ENCODE data around the gene SPOP. TPM values are rescaled to one million over a fixed set of nuclear protein-coding genes. Genes with fewer than 3 reads are reported as not detected.

SPOP gene
- total and polyA plus RNA-seq, 4 donors: 70.3 to 106 (median 78.4) TPM

DNA sequence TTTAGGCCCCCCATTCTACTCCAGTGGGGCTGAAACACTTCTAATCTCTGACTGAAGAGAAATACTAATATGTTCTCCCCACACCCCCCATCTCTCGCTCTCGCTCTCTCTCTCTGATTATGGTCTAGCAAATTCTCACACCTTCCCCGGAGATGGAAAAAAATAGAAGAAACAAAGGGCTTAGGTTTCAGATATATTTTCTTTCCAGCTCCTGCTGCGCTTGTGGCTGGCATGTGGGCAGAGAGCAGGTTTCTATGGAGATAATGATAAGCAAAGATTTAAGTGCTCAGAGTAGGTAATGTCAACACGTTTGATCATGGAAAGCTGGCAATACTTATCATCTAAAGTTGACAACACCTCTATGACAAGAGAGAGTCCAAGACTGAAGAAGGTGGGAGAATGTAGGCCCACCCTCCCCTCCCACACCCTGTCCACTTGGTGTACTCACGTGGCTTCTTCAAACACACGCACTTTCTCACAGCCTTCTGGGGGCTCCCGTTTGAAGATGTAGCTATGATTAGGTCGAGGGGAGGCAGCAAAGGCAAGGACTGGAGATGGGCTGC lies 37.9 kb upstream of the SPOP start:
- Histone ChIP-seq H3K4me3 (ENCODE audit: low read depth, low read length) (no peak overlapping the region), H3K36me3 (ENCODE audit: control insufficient read depth, insufficient read depth, low read length) (peaks cover 40% of the 10 kb centered on the region), H3K27ac (ENCODE audit: low read depth, low read length) (no peak overlapping the region), H3K4me1 (ENCODE audit: control insufficient read depth, insufficient read depth, low read length) (no peaks in the 10 kb centered on the region), H3K27me3 (ENCODE audit: control insufficient read depth, insufficient read depth, low read length) (no peaks in the 10 kb centered on the region), H3K9me3 (ENCODE audit: control insufficient read depth, insufficient read depth, low read length) (no peaks in the 10 kb centered on the region)
- 90% methylated on average over 2 of the region's 9 CpGs for WGBS (ENCODE audit: insufficient coverage)
- no peak for DNase-seq (ENCODE audit: low read depth in 4 of 6, low spot score in 6 of 6)

DNA sequence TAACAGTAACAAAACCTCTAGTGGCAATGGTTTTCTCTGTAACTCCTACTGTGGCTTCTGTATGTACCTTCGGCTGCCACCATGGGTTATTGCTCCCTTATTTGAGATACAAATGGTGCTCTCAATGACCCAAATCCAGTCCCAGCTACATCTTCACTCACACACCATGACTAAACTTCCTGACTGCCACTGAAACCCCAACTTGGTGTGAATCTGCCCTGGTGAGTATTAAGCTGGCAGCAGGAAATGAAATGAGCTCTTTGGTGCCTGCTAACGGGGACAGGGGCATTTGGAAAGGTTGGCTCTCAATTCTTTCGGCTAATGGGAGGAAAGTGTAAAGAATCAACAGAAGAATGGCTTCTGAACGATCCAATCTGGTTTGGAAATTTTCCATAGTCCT lies 37.3 kb upstream of the SPOP start:
- Histone ChIP-seq H3K4me1 (ENCODE audit: control insufficient read depth, insufficient read depth, low read length) (no peaks in the 10 kb centered on the region), H3K9me3 (ENCODE audit: control insufficient read depth, insufficient read depth, low read length) (no peaks in the 10 kb centered on the region), H3K27me3 (ENCODE audit: control insufficient read depth, insufficient read depth, low read length) (no peaks in the 10 kb centered on the region), H3K27ac (ENCODE audit: low read depth, low read length) (no peak overlapping the region), H3K4me3 (ENCODE audit: low read depth, low read length) (no peak overlapping the region), H3K36me3 (ENCODE audit: control insufficient read depth, insufficient read depth, low read length) (peaks cover 41% of the 10 kb centered on the region)
- no peak for DNase-seq (ENCODE audit: low read depth in 4 of 6, low spot score in 6 of 6)
- WGBS (ENCODE audit: insufficient coverage): 90% methylated on average over 3 of the region's 4 CpGs

- DNase-seq (ENCODE audit: low read depth in 4 of 6, low spot score in 6 of 6): no peak
- Histone ChIP-seq H3K9me3 (ENCODE audit: control insufficient read depth, insufficient read depth, low read length) (no peaks in the 10 kb centered on the region), H3K36me3 (ENCODE audit: control insufficient read depth, insufficient read depth, low read length) (peaks cover 37% of the 10 kb centered on the region), H3K4me1 (ENCODE audit: control insufficient read depth, insufficient read depth, low read length) (peaks cover 9% of the 10 kb centered on the region), H3K27me3 (ENCODE audit: control insufficient read depth, insufficient read depth, low read length) (no peaks in the 10 kb centered on the region), H3K27ac (ENCODE audit: low read depth, low read length) (no peak overlapping the region), H3K4me3 (ENCODE audit: low read depth, low read length) (peak overlapping the region; percentile 97)
- WGBS (ENCODE audit: insufficient coverage): 66% methylated on average over 12 of the region's 15 CpGs
Measured at GRCh38 chr17:49708515-49709183, 30.8 kb upstream of the SPOP start.

DNA sequence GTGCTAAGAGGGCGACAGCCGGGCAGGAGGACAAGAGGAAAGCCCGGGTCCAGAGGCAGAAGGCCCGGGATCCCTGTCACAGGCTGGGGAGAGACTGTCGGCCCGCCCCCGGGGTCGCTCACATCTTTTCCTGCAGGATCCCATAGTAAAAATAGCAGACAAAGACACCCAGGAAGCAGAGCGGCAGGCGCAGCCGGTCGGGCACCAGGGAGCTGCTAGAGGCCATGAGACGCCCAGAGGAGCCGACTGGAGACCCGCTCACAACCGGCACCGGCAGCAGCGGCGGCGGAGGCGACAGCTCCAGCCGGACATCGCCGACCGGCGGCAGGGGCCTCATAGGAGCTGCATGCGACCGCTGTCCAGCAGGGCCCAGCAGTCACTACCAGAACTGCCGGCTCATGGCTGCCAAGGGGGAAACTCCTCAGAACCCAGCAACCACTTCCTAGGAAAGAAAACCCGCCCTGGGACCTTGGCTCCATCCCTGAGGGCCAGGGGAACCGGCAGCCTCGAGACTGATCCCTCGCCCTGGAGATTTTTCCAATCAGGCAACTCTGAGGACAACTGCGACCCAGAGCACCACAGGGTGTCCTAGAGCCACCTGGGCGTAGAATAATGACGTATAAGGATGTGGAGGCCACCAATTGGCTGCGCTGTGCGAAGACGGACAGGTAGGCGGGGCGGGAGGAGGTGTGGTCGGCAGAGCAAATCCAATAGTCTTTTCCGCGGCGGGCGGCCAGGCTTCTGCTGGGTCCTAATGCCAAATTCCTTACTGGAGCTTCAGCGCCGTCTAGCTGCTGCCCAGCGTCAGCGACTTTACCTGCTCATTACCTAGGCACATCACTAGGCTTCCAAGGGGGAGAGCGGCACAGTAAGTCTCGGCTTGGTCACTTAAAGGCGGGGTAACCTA lies 30.0 kb upstream of the SPOP start, which contains the start of gene SLC35B1:
Gene SLC35B1 (minus strand): TSS at position 357 of the 907 bp plus-strand sequence. CDS start 131 bp downstream, at position 226.
- DNase-seq (ENCODE audit: low read depth in 4 of 6, low spot score in 6 of 6): peak; percentile 95 to 100 (median 97)
- H3K4me3 ChIP-seq (ENCODE audit: low read depth, low read length): peak within 1 kb of the TSS; percentile 97
- no peaks in the 10 kb centered on the region for H3K27me3 ChIP-seq (ENCODE audit: control insufficient read depth, insufficient read depth, low read length)
- no peaks in the 10 kb centered on the region for H3K9me3 ChIP-seq (ENCODE audit: control insufficient read depth, insufficient read depth, low read length)
- peak within 1 kb of the TSS; percentile 98 for H3K27ac ChIP-seq (ENCODE audit: low read depth, low read length)
- peaks cover 9% of the 10 kb centered on the region for H3K4me1 ChIP-seq (ENCODE audit: control insufficient read depth, insufficient read depth, low read length)
- H3K36me3 ChIP-seq (ENCODE audit: control insufficient read depth, insufficient read depth, low read length): peaks cover 42% of the 10 kb centered on the region
- WGBS (ENCODE audit: insufficient coverage): under 1% methylated on average over 53 of the region's 53 CpGs

DNA sequence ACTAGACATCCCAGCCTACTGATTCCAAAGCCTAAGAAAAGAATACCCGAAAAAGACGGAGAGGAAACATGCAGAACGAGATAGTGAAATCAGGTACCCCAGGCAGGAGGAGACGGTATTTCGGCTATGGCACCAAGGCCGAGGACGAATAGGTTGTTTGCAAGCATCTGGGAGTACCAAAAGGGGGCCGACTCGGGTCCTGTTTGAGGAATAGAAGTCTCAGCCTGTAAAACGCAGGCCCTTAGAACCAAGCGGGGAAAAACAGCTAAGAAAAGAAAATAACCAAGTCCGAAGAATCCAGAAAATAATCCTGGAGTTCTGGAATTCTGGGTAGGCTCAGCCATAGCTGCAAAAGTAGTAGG lies 29.3 kb upstream of the SPOP start:
- Histone ChIP-seq H3K9me3 (ENCODE audit: control insufficient read depth, insufficient read depth, low read length) (no peaks in the 10 kb centered on the region), H3K27me3 (ENCODE audit: control insufficient read depth, insufficient read depth, low read length) (no peaks in the 10 kb centered on the region), H3K4me1 (ENCODE audit: control insufficient read depth, insufficient read depth, low read length) (peaks cover 9% of the 10 kb centered on the region), H3K27ac (ENCODE audit: low read depth, low read length) (peak overlapping the region; percentile 98), H3K36me3 (ENCODE audit: control insufficient read depth, insufficient read depth, low read length) (peaks cover 45% of the 10 kb centered on the region), H3K4me3 (ENCODE audit: low read depth, low read length) (peak overlapping the region; percentile 97)
- DNase-seq (ENCODE audit: low read depth in 4 of 6, low spot score in 6 of 6): peak in 1 of 6 donors; percentile 6
- WGBS (ENCODE audit: insufficient coverage): under 1% methylated on average over 11 of the region's 12 CpGs

- Histone ChIP-seq H3K4me3 (ENCODE audit: low read depth, low read length) (no peak overlapping the region), H3K27ac (ENCODE audit: low read depth, low read length) (no peak overlapping the region), H3K4me1 (ENCODE audit: control insufficient read depth, insufficient read depth, low read length) (peaks cover 9% of the 10 kb centered on the region), H3K9me3 (ENCODE audit: control insufficient read depth, insufficient read depth, low read length) (no peaks in the 10 kb centered on the region), H3K27me3 (ENCODE audit: control insufficient read depth, insufficient read depth, low read length) (no peaks in the 10 kb centered on the region), H3K36me3 (ENCODE audit: control insufficient read depth, insufficient read depth, low read length) (peaks cover 50% of the 10 kb centered on the region)
- DNase-seq (ENCODE audit: low read depth in 4 of 6, low spot score in 6 of 6): no peak
Measured at GRCh38 chr17:49705254-49705653, 27.4 kb upstream of the SPOP start.

DNA sequence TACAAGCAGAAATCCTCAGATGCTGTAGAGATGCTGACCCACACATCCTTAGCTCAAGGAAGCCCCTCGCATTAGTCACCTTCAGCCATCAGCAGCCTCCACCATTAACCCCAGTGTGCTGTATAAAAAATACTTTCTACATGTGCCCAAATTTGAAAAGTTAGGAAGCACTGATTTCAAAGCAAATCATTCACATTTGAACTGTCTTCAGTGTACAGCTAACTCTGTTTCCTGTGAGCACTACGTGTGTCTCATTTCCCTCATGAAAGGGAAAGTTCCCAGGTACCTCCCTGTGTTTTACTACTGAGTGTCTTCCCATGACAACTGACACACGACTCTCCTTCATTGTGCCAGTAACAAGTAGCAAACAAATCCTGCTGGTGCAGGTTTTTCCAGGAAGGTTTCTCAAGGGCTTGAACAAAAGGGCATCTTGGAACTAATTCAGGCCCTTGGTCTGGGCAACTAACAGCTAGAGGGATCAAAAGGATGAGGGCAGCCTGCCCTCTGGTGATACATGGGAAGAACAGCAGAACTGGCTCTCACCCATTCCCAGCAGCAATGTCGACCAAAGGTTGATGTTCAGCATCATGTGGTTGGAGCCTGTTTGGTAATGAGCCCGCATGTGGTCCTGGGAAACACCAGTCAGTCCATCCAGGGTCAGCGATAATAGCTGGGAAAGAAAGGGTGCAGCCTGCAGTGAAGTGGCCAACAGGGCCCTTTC lies 25.8 kb upstream of the SPOP start:
- H3K4me1 ChIP-seq (ENCODE audit: control insufficient read depth, insufficient read depth, low read length): peaks cover 9% of the 10 kb centered on the region
- 52% methylated on average over 5 of the region's 6 CpGs for WGBS (ENCODE audit: insufficient coverage)
- no peaks in the 10 kb centered on the region for H3K9me3 ChIP-seq (ENCODE audit: control insufficient read depth, insufficient read depth, low read length)
- peaks cover 55% of the 10 kb centered on the region for H3K36me3 ChIP-seq (ENCODE audit: control insufficient read depth, insufficient read depth, low read length)
- H3K27ac ChIP-seq (ENCODE audit: low read depth, low read length): no peak overlapping the region
- peak in 3 of 6 donors; percentile 37 to 64 (median 56) for DNase-seq (ENCODE audit: low read depth in 4 of 6, low spot score in 6 of 6)
- no peak overlapping the region for H3K4me3 ChIP-seq (ENCODE audit: low read depth, low read length)
- no peaks in the 10 kb centered on the region for H3K27me3 ChIP-seq (ENCODE audit: control insufficient read depth, insufficient read depth, low read length)

GRCh38 chr17:49700960-49701359 lies 23.1 kb upstream of the SPOP start:
- Histone ChIP-seq H3K4me3 (ENCODE audit: low read depth, low read length) (no peak overlapping the region), H3K4me1 (ENCODE audit: control insufficient read depth, insufficient read depth, low read length) (peaks cover 3% of the 10 kb centered on the region), H3K9me3 (ENCODE audit: control insufficient read depth, insufficient read depth, low read length) (no peaks in the 10 kb centered on the region), H3K27ac (ENCODE audit: low read depth, low read length) (no peak overlapping the region), H3K27me3 (ENCODE audit: control insufficient read depth, insufficient read depth, low read length) (no peaks in the 10 kb centered on the region), H3K36me3 (ENCODE audit: control insufficient read depth, insufficient read depth, low read length) (peaks cover 55% of the 10 kb centered on the region)
- no peak for DNase-seq (ENCODE audit: low read depth in 4 of 6, low spot score in 6 of 6)
- WGBS (ENCODE audit: insufficient coverage): 81% methylated on average over 6 of the region's 6 CpGs

DNA sequence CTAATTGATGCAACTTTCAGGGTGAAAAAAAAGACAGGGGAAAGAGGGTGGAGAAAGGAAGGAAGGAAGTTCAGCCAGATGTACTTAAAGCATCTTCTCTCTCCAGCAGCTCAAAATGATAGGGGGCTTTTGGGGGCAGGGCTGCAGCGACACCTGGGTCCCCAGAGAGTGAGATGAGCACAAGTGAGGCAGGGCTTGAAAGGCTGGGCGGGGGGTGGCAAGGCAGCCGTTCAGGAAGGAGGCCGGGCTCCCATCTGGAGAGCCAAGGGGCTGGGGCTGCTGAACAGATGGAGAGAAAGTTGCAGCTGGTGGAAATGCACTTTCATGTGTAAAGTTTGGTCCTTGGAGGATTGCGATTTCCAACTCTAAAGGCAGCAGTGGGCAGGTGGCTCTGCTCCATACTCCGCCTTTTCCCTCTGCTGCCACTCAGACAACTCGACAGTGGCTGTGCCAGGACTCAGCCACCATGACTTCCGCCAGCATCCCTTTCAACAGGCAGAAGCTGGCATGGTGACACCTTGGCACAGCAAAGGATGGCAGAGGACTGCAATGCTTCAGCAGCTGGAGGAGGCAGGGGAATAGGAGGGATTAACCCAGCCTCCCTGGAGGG lies 22.2 kb upstream of the SPOP start:
- WGBS (ENCODE audit: insufficient coverage): 45% methylated on average over 5 of the region's 8 CpGs
- Histone ChIP-seq H3K36me3 (ENCODE audit: control insufficient read depth, insufficient read depth, low read length) (peaks cover 47% of the 10 kb centered on the region), H3K27ac (ENCODE audit: low read depth, low read length) (no peak overlapping the region)

More for the DNA sequence above, 22.2 kb upstream of the SPOP start:
- peaks cover under 1% of the 10 kb centered on the region for H3K27me3 ChIP-seq (ENCODE audit: control insufficient read depth, insufficient read depth, low read length)
- DNase-seq (ENCODE audit: low read depth in 4 of 6, low spot score in 6 of 6): peak in 2 of 6 donors; percentile 39 to 68
- H3K4me3 ChIP-seq (ENCODE audit: low read depth, low read length): no peak overlapping the region
- H3K9me3 ChIP-seq (ENCODE audit: control insufficient read depth, insufficient read depth, low read length): no peaks in the 10 kb centered on the region
- peaks cover 6% of the 10 kb centered on the region for H3K4me1 ChIP-seq (ENCODE audit: control insufficient read depth, insufficient read depth, low read length)

Data from spinal cord (tissue), 10 donors.